ENCODE results near the gene TAS2R8.

The TAS2R8 gene

DNA sequence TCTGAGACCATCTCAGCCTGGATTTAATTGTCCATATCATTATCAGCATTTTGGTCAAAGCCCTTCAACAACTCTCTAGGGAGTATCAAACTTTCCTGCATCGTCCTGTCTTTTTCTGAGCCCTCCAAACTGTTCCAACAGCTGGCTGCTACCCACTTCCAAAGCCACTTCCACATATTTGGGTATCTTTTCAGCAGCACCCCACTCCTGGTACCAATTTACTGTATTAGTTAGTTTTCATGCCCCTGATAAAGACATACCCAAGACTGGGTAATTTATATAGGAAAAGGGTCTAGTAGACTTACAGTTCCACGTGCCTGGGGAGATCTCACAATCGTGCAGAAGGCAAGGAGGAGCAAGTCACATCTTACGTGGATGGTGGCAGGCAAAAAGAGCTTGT lies 50.9 kb downstream of the TAS2R8 start:
- DNase-seq (ENCODE audit: low read depth) = no peak
- TF ChIP-seq, protein P1, sequence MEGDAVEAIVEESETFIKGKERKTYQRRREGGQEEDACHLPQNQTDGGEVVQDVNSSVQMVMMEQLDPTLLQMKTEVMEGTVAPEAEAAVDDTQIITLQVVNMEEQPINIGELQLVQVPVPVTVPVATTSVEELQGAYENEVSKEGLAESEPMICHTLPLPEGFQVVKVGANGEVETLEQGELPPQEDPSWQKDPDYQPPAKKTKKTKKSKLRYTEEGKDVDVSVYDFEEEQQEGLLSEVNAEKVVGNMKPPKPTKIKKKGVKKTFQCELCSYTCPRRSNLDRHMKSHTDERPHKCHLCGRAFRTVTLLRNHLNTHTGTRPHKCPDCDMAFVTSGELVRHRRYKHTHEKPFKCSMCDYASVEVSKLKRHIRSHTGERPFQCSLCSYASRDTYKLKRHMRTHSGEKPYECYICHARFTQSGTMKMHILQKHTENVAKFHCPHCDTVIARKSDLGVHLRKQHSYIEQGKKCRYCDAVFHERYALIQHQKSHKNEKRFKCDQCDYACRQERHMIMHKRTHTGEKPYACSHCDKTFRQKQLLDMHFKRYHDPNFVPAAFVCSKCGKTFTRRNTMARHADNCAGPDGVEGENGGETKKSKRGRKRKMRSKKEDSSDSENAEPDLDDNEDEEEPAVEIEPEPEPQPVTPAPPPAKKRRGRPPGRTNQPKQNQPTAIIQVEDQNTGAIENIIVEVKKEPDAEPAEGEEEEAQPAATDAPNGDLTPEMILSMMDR (IDR thresholded peaks at IDR 0.05; ENCODE audit: low read length, missing control alignments) = no peak
- H3K4me3 ChIP-seq (replicated peaks; ENCODE audit: low read depth, low read length) = no peak overlapping the region

All from fibroblast of pulmonary artery (primary cell).